Neural cell (in vitro differentiated cells): Measurements from ENCODE around the gene HK1. TPM values are rescaled to one million over a fixed set of nuclear protein-coding genes. Genes with fewer than 3 reads are reported as not detected.

Experiments used
- H2AFZ ChIP-seq: fragments of 200-600, 300-800 bp; sonication (generic), shearing (Covaris generic); 2 replicates; pipeline ENCODE4 v1.6.0; 2014; ENCODE audit warnings: low read depth, mild to moderate bottlenecking, antibody characterized with exemption, low read length, moderate library complexity
- H3F3A ChIP-seq: fragments of 200-600 bp; shearing (Covaris generic); 2 replicates; pipeline ENCODE4 v1.6.1; 2016; ENCODE audit warnings: mild to moderate bottlenecking, moderate library complexity, mixed read lengths, antibody characterized with exemption, low read length; ENCODE audit not compliant: insufficient read depth, poor library complexity, severe bottlenecking
- H3K27ac ChIP-seq: fragments of 200-600, 300-800 bp; sonication (generic), shearing (Covaris generic); 2 replicates; pipeline ENCODE4 v1.5.1; 2014; ENCODE audit warnings: mild to moderate bottlenecking, low read length, moderate library complexity
- H3K27me3 ChIP-seq: fragments of 300-800, 200-600 bp; sonication (generic), shearing (Covaris generic); 2 replicates; pipeline ENCODE4 v1.6.0; 2014; ENCODE audit warnings: mild to moderate bottlenecking, low read depth, low read length, moderate library complexity; ENCODE audit not compliant: insufficient read depth
- H3K36me3 ChIP-seq: fragments of 300-800, 200-600 bp; sonication (generic), shearing (Covaris generic); 2 replicates; pipeline ENCODE4 v1.5.1; 2014; ENCODE audit warnings: mild to moderate bottlenecking, antibody characterized with exemption, low read length, moderate library complexity; ENCODE audit not compliant: insufficient read depth
- H3K4me2 ChIP-seq: fragments of 300-800, 200-600 bp; sonication (generic), shearing (Covaris generic); 2 replicates; pipeline ENCODE4 v1.6.0; 2014; ENCODE audit warnings: mild to moderate bottlenecking, low read length
- H3K4me3 ChIP-seq: fragments of 300-800, 200-600 bp; sonication (generic), shearing (Covaris generic); 2 replicates; pipeline ENCODE4 v1.5.1; 2014; ENCODE audit warnings: mild to moderate bottlenecking, low read length, moderate library complexity
- H3K79me2 ChIP-seq: fragments of 200-600 bp; shearing (Covaris generic); replicated peaks from 2 replicates; pipeline ENCODE4 v1.6.0; 2014; ENCODE audit warnings: mild to moderate bottlenecking, low read length, moderate library complexity; ENCODE audit not compliant: insufficient read depth
- H3K9ac ChIP-seq: fragments of 300-800, 200-600 bp; sonication (generic), shearing (Covaris generic); 2 replicates; pipeline ENCODE4 v1.6.1; 2016; ENCODE audit warnings: mild to moderate bottlenecking, low read length, mixed read lengths
- H3K9me2 ChIP-seq: fragments of 200-600 bp; shearing (Covaris generic); 2 replicates; pipeline ENCODE4 v1.6.1; 2016; ENCODE audit warnings: mild to moderate bottlenecking, low read length, mixed read lengths; ENCODE audit not compliant: insufficient read depth
- H3K9me3 ChIP-seq: fragments of 200-600, 300-800 bp; sonication (generic), shearing (Covaris generic); 2 replicates; pipeline ENCODE4 v1.6.1; 2016; ENCODE audit warnings: mild to moderate bottlenecking, mixed run types, low read length, moderate library complexity, mixed read lengths
- H4K20me1 ChIP-seq: fragments of 200-600 bp; shearing (Covaris generic); 2 replicates; pipeline ENCODE4 v1.6.1; 2016; ENCODE audit warnings: mild to moderate bottlenecking, mixed run types; ENCODE audit not compliant: insufficient read depth
- EP300 ChIP-seq: fragments of 450-650 bp; conservative IDR thresholded peaks from 2 replicates; pipeline ENCODE4 v1.6.1; 2014; ENCODE audit warnings: antibody characterized with exemption, mild to moderate bottlenecking, moderate library complexity; ENCODE audit not compliant: poor library complexity, severe bottlenecking
- EZH2 ChIP-seq: fragments of 200-600, 300-800 bp; shearing (Covaris generic), sonication (generic); IDR thresholded peaks from 2 replicates; pipeline ENCODE4 v1.6.1; 2014; ENCODE audit warnings: antibody characterized with exemption, low read length, borderline replicate concordance, mild to moderate bottlenecking; ENCODE audit not compliant: insufficient read depth, poor library complexity, severe bottlenecking
- MXI1 ChIP-seq: fragments of 450-650 bp; conservative IDR thresholded peaks from 2 replicates; pipeline ENCODE4 v1.6.1; 2014; ENCODE audit warnings: antibody characterized with exemption, mild to moderate bottlenecking; ENCODE audit not compliant: poor library complexity, severe bottlenecking
- POLR2AphosphoS5 ChIP-seq: IDR thresholded peaks from 2 replicates; pipeline ENCODE4 v1.6.1; 2012
- RAD21 ChIP-seq: fragments of 450-650 bp; conservative IDR thresholded peaks from 2 replicates; pipeline ENCODE4 v1.6.1; 2014; ENCODE audit warnings: antibody characterized with exemption, mild to moderate bottlenecking, moderate library complexity
- SMC3 ChIP-seq: fragments of 450-650 bp; conservative IDR thresholded peaks from 2 replicates; pipeline ENCODE4 v1.6.1; 2014; ENCODE audit warnings: antibody characterized with exemption, mild to moderate bottlenecking, moderate library complexity; ENCODE audit not compliant: poor library complexity
- TAF1 ChIP-seq: IDR thresholded peaks from 2 replicates; pipeline ENCODE4 v1.6.1; 2012; ENCODE audit warnings: low read depth
- polyA plus RNA-seq: library from polyadenylated mRNA; depleted of rRNA; stranded (reverse); fragments of >200 nt; gene quantifications from 2 replicates; pipeline ENCODE4 v1.2.3, GENCODE V29; 2014
- TF ChIP-seq, protein P1 (sequence below): IDR thresholded peaks from 2 replicates; pipeline ENCODE4 v1.6.1; 2012; ENCODE audit warnings: borderline replicate concordance
- TF ChIP-seq, protein P2 (sequence below): fragments of 450-650 bp; IDR thresholded peaks from 2 replicates; pipeline ENCODE4 v1.5.1; 2014; ENCODE audit warnings: antibody characterized with exemption, mild to moderate bottlenecking, moderate library complexity; ENCODE audit not compliant: poor library complexity, severe bottlenecking

HK1 gene
- polyA plus RNA-seq, 1 donor from 2014 or later: 60.5 TPM

DNA sequence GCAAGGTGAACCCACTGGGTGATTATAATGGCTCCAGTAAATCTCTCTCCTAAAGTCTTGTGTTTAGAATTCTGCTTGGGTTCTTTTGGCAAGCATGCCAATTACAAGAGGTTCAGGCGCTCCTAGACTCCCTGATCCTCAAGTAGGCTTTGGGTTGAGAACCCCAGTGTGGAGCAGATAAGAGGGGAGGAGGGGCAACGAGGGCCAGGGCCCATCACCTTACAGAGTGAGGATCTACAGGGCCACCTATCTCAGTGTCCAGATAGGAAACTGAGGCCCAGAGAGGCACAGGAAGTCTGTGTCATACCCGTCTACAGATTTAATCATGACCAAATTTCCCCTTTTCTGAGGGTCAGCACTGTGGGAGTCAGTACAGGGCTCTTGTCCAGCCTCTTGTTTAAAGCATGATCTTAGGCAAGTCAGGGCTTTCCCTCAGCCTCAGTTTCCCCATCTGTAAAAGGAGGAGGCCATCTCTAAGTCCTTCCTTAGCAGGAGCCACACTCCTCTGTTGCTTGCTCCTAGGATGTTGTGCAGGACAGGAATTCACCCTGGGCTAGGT is 134.0 kb downstream of the HK1 start:
- Histone ChIP-seq H3K79me2 (no peaks in the 10 kb centered on the region), H2AFZ (no peak overlapping the region), H3K9me3 (no peaks in the 10 kb centered on the region), H3F3A (no peaks in the 10 kb centered on the region), H3K4me3 (no peak overlapping the region), H3K4me2 (no peak overlapping the region), H3K36me3 (no peaks in the 10 kb centered on the region), H3K9me2 (no peaks in the 10 kb centered on the region), H3K27ac (no peak overlapping the region), H3K27me3 (no peaks in the 10 kb centered on the region), H4K20me1 (no peaks in the 10 kb centered on the region), H3K9ac (no peak overlapping the region)
- no peak for TF ChIP-seq POLR2AphosphoS5
- TF ChIP-seq MXI1: no peak
- no peak for TF ChIP-seq SMC3
- TF ChIP-seq, protein P1, sequence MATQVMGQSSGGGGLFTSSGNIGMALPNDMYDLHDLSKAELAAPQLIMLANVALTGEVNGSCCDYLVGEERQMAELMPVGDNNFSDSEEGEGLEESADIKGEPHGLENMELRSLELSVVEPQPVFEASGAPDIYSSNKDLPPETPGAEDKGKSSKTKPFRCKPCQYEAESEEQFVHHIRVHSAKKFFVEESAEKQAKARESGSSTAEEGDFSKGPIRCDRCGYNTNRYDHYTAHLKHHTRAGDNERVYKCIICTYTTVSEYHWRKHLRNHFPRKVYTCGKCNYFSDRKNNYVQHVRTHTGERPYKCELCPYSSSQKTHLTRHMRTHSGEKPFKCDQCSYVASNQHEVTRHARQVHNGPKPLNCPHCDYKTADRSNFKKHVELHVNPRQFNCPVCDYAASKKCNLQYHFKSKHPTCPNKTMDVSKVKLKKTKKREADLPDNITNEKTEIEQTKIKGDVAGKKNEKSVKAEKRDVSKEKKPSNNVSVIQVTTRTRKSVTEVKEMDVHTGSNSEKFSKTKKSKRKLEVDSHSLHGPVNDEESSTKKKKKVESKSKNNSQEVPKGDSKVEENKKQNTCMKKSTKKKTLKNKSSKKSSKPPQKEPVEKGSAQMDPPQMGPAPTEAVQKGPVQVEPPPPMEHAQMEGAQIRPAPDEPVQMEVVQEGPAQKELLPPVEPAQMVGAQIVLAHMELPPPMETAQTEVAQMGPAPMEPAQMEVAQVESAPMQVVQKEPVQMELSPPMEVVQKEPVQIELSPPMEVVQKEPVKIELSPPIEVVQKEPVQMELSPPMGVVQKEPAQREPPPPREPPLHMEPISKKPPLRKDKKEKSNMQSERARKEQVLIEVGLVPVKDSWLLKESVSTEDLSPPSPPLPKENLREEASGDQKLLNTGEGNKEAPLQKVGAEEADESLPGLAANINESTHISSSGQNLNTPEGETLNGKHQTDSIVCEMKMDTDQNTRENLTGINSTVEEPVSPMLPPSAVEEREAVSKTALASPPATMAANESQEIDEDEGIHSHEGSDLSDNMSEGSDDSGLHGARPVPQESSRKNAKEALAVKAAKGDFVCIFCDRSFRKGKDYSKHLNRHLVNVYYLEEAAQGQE: no peak
- TF ChIP-seq TAF1: no peak
- no peak for TF ChIP-seq EZH2
- no peak for TF ChIP-seq EP300
- no peak for TF ChIP-seq RAD21
- TF ChIP-seq, protein P2, sequence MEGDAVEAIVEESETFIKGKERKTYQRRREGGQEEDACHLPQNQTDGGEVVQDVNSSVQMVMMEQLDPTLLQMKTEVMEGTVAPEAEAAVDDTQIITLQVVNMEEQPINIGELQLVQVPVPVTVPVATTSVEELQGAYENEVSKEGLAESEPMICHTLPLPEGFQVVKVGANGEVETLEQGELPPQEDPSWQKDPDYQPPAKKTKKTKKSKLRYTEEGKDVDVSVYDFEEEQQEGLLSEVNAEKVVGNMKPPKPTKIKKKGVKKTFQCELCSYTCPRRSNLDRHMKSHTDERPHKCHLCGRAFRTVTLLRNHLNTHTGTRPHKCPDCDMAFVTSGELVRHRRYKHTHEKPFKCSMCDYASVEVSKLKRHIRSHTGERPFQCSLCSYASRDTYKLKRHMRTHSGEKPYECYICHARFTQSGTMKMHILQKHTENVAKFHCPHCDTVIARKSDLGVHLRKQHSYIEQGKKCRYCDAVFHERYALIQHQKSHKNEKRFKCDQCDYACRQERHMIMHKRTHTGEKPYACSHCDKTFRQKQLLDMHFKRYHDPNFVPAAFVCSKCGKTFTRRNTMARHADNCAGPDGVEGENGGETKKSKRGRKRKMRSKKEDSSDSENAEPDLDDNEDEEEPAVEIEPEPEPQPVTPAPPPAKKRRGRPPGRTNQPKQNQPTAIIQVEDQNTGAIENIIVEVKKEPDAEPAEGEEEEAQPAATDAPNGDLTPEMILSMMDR: no peak

DNA sequence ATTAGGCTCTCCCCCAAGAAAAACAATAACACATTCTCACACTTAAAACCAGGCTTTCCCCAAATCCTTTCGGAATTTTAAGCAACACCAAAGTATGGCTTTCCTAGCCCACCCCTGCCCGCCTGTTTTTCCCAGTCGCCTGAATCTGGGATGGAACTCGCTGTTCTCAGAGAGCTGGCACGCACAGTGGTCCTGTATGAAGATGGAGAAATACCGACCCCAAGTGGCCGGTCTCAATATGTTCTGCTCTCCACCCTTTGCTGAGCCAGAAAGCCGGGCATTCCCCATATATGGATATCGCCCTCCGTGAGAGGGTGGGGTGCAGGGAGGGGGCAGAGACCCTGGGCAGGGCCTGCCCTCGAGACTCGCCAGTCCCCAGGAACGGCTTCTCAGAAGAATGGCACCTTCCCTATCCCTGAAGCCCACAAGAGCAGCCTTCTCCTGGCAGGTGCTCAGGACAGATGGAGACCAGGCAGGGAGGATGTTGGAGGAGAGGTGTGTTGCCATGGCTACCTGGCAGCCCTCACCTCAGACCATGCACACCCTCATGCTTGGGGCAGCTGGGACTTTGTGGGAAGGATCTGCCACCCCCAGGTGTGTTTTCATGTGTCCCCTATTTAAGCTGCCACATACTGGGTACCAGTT is 135.0 kb downstream of the HK1 start:
- no peak overlapping the region for H3K4me2 ChIP-seq
- peak overlapping the region; percentile 16 for H3K9ac ChIP-seq
- TF ChIP-seq, protein P1: peak; percentile 29
- TF ChIP-seq, protein P2: peak; percentile 71
- TF ChIP-seq EZH2: no peak
- TF ChIP-seq SMC3: peak; percentile 65
- peak; percentile 72 for TF ChIP-seq RAD21
- no peaks in the 10 kb centered on the region for H4K20me1 ChIP-seq
- no peaks in the 10 kb centered on the region for H3F3A ChIP-seq
- no peak overlapping the region for H3K4me3 ChIP-seq
- no peaks in the 10 kb centered on the region for H3K9me2 ChIP-seq
- no peak overlapping the region for H2AFZ ChIP-seq
- no peaks in the 10 kb centered on the region for H3K9me3 ChIP-seq
- no peaks in the 10 kb centered on the region for H3K79me2 ChIP-seq
- H3K27me3 ChIP-seq: no peaks in the 10 kb centered on the region
- no peak overlapping the region for H3K27ac ChIP-seq
- H3K36me3 ChIP-seq: no peaks in the 10 kb centered on the region
